Midbrain (tissue), 1 donor: ENCODE measurements around the gene OLFM4.
A peak's percentile ranks its signal among the peaks of the same experiment; 100 is the strongest.

ENCODE experiments used
- DNase-seq: peaks from one replicate; lab custom pipeline; 2025; lab: John Stamatoyannopoulos, UW

Gene OLFM4

DNA sequence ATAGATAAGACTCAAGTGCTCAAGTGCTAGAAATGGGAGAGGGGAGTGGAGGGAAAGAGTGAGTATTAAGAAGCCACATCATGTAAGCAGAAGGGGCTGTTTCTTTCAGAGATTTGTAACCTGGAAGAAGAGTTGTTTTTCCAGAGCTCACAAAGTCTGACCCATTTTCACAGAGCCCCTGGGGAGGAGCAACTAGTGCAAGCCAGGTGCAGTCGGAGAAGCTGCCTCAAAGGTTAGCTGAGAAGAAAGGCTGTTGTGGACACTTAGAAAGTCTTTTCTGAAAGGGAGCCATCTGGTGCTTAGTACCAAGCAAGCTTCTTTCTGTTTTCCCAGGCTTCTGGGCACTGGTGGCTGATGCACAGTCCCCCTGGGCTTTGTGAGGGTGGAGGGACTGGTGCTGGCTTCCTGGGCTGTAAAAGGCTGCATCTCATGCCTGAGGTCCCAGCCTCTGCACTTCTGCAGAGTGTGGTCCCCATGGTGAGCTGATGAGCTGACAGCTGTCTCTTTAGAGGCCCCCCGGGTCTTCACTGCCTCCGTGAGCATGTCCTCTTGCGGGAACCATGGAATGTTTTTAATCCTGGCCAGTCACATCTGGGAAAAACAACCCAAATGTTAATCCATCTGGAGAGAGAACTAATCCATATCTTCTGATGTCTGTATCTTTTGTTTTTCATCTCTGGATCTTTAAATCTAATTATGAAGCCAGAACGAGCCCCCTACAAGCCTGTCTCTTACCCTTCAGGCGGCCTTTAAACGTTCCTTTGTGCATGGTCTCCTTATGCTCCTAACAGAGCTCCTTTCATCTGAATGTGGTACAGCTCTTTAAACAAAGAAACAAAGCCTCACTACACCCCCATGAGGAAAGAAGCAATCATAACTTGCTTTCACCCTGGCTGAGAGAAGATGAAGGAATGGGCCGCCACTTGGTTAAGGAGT, 40.2 kb downstream of the OLFM4 start:
- peak; percentile 39 for DNase-seq

DNA sequence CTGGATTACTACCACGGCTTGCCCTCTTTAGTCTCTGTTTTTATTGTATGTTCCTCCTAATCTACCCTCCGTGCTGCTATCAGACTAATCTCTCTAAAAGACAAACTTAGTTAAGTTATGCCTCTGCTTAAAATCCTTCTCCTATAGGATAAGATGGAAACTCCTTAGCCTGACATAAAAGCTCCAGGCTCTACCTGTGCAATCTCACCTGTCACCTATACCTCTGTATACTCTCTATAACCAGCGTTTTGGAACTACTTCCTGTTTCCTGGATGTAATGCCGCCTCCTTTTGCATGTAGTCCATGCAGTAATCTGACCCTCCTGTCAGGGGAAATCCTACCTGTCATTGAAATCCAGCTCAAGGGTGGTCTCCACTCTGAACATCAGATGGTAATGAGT, 41.2 kb downstream of the OLFM4 start:
- DNase-seq = no peak

DNA sequence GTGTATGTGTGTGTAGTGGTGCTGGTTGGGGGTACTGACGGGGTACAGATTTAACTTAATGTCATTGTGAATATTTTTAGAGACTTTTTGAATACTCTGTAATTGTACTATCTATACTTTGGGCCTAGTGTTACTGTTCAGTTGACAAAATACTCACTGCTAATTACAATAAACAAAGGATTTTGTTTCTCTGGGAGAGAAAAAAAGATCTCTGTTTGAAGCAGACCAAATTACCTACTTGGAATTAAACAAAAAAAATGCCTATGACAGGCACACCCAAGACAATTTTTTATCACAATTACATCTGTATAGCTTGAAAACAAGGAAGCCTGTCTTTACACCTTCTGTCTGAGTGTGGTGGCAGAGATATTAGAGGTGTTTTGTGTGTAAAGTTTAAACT, 45.1 kb downstream of the OLFM4 start:
- DNase-seq = peak; percentile 23

DNA sequence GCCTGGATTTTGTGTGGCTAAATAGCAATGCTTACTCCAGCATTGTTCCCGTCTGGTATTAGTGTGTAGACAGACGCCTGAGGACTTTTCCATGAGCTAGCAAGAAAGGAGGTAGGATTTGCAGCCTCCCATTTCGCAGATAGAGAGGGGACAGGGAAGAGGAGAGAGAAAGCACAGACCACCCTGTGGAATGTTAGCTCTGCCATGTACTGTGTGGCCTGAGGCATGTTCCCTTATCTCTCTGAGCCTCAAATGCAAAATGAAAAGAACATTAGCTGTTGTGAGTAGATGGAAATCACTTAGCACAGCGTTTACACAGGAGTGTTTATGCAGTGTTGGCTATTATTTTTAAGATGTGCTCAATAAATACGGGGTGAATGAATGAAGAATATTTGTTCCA, 45.5 kb downstream of the OLFM4 start:
- no peak for DNase-seq

DNA sequence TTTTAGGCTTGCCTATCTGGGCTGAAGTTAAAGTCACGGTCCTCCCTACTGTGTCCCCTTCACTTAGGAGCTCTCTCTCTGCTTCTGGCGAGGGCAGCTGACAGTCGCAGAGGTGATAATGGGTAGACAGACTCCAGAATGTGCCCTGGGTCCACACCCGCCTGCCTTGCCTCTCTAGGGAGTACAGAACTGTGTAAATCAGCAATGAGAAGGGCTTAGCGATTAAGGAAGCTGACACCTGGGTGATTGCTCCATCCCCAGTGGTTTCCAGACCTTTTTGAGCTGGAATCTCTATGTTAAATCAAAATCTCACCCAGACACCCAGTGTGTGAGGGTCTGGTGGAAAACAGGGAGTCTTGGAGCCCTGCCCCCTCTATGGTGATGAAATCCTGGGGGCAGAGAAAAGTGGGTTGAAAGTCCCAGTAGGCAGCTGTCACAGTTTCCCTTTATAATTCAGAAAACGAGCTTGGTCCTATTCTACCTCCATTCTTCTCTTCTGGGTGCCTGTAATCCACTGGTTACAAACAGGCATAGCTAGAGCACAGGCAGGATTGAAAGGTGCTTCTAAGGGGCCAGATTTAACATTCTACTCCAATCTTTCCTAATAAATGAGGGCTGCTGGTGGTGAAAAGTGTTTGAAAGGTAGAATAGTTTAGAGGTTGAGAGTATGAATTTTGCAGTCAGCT, 46.9 kb downstream of the OLFM4 start:
- DNase-seq = no peak

DNA sequence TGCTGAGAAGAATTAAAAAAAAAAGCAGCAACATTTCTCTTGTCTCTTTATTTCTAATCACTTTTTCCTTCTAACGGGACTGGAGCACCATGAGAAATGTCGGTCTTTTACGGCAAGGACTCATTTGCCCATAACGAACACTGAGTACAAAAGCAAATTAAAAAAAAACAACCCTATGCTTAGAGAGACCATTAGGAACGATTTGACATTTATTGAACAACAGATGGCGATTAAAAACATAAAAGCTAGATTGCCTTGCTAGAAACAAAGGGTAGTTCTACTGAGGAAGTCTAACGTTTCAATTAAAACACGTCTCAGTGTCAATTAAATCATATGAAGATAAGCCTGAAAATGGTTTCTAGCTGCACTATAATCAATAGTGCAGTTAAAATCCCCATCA, 51.1 kb downstream of the OLFM4 start:
- no peak for DNase-seq

DNA sequence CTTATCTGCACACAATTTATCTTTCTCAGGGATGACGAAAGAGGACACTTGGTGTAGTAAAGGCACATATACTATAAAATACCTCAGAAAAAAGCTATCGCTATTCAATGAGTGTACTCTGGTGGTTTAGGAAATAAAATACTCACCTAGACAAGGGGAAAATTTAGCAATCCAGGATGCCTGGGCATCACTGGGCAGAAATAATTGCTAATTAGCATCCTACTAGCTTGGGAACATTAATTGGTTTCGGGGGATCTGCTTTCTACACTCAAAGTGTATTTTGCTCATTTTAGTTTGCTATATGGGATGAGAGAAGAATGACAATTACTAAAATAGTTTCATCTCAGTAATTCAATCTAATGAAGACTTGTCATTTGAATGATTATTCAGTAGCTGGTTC, 60.3 kb downstream of the OLFM4 start:
- DNase-seq = no peak

DNA sequence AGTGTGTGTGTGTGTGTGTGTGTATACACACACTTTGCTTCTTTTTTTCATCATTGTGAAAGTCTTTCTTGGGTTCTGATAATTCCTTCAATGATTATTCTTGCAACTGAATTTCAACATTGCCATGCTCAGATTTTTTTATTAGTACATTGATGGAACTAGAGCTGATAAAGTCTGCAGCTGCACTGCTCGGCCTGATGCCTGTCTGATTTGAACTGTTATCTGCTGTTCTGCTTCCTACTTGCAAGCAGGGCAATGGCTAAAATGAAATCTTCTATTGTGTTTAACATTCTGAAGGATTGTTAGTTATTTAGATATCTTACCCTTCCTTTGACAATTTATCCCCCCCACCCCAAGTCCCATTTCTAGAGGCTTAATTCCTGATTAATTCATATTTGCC, 61.3 kb downstream of the OLFM4 start:
- DNase-seq = no peak

DNA sequence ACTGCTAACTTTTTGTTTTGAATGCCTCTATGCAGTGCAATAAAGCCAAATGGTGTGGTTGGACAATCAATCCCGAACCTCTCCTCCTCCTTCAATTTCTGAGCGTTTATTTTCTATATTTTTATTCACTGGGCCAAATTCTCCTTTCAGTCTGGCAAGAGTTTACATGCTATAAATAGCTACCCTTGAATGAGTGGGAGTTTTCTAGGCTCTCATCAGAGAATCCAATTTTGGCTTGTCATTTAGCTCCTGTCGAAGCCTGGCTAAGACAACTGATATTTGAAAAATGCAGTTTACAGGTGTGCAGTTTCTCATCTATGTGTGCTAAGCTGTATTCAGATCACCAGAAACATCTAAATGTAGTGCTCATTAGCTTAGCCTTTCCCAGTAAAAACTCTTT, 61.8 kb downstream of the OLFM4 start:
- DNase-seq = no peak

DNA sequence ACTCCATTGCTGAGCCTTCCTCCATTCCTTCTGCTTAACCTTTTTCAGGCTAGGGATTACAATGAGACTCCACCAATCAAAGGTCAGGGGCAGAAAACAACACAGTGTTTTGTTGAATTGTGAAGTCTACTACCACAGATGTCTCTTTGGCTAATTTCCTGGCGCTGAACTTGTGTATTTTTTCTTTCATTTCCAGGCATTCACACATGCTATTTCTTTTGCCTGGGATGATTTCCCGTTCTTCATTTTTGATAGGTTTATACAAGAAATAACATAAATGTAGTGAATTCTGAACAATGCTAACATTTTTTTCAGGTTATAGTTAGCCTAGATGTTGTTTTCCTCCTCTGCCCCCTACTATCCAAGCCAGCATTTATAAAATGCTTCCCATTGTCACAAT, 64.3 kb downstream of the OLFM4 start:
- peak; percentile 68 for DNase-seq

DNA sequence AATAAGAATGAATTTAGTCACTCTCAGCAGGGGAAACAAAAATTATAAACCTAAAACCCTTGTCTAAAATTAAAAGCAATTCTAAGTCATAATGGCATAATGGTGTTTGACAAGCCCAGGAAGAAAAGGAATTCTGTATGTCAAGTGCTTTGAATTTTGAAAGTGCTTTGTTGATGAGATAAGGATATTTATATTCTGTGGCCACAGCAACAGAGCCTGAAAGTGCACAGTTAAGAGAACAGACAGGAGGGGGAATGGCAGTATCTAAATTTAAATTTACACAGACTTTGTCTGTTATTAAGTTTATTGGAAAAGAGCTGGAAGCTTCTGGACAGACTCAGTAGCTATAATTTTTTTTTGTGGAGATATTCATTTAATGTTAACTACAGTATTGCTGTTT, 69.8 kb downstream of the OLFM4 start:
- DNase-seq = no peak

DNA sequence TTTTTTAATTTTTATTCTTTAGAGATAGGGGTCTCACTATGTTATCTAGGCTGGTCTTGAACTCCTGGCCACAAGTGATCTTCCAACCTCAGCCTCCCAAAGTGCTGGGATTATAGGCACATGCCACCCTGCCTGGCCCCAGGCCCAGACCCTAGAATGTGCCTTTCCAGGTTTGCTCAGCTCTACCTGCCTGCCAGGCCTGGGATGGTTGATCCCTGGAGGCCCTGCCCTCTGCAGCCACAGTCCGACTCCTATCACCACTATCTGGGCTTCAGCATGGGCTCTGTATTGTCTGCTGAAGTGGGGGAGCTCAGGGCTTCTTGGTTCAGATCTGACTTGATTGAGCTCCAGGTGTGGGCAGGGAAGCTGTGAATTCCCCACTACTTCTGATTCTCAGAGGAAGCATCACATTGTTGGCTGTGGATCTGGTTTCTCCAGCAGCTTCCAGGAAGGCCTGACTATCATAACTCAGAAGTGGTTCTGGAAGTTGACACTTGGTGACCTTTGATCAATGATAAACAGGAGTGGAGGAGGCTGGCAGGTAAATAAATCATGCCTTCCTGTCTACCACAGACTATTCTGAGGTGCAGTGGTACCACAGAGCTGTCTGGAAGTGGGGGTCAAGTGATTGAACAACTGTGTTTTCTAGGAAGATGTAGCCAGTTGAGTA, 71.9 kb downstream of the OLFM4 start:
- no peak for DNase-seq
